HG03159 (cell line): Measurements from ENCODE around the gene SLC5A4.
"Not testable (repeated sequence)": the region's sequence is repeated elsewhere in the genome, so short reads cannot be mapped to it uniquely, and the experiment has no call there.

ENCODE experiments used
- ATAC-seq: cut with Tn5 transposase; IDR thresholded peaks from one replicate; pipeline ENCODE4 v1.9.1; 2021; ENCODE audit warnings: mild to moderate bottlenecking, moderate library complexity; ENCODE audit not compliant: unreplicated experiment

Gene SLC5A4

GRCh38 chr22:32255217-32255616 lies at the start of gene SLC5A4:
TSS of gene SLC5A4 (minus strand) at chr22:32255347. CDS start at chr22:32255329, 18 bp downstream.
- ATAC-seq = no peak

DNA sequence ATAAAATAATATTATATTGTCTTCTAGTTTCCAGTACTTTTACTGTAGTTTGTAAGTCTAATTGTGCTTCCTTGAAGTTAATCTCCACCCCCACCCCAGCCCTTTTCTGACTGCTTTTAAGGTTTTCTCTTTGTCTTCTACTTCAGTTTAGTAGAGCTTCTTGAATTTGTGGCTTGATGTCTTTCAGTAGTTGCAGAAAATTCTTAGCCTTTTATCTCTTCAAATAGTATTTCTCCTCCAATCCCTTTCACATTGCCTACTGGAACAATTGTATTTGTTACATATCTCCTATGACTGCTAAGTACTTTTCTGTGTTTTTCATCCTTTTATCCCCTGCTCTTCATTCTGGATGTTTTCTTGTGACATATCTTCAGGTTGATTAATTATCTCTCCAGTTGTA lies 38.8 kb upstream of the SLC5A4 start:
- ATAC-seq = not testable (repeated sequence)

DNA sequence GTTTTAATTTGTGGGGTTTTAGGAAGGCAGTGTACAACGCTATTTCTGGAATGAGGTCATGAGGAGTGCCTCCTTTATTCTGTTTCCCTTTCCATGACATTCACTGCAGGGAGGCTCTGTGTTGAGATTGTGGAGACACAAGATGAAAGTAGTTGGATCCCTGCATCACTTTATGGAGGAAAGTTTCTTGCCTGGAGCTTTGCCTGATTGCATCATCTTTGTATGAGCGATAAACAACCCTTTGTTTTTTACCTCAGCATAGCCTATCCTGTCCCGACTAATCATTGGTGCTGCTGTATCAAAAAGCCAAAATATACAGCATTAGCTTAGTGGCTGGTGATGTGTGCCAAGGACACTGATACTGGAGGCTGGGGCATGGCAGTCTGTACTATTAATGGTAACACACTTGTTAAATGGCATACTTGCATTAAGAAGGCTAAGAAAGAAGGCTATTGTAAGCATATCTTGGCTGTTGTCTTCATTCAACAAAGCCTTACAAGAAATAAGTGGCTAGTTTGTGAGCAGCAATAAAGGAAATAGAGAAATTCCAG lies 31.2 kb upstream of the SLC5A4 start:
- no peak for ATAC-seq

- ATAC-seq = no peak
Observed at GRCh38 chr22:32281072-32281471, 25.9 kb upstream of the SLC5A4 start.

DNA sequence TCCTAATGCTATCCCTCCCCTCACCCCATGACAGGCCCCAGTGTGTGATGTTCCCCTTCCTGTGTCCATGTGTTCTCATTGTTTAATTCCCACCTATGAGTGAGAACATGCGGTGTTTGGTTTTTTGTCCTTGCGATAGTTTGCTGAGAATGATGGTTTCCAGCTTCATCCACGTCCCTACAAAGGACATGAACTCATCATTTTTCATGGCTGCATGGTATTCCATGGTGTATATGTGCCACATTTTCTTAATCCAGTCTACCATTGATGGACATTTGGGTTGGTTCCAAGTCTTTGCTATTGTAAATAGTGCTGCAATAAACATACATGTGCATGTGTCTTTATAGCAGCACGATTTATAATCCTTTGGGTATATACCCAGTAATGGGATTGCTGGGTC lies 20.2 kb upstream of the SLC5A4 start:
- not testable (repeated sequence) for ATAC-seq

GRCh38 chr22:32271389-32271788 lies 16.2 kb upstream of the SLC5A4 start:
- no peak for ATAC-seq

DNA sequence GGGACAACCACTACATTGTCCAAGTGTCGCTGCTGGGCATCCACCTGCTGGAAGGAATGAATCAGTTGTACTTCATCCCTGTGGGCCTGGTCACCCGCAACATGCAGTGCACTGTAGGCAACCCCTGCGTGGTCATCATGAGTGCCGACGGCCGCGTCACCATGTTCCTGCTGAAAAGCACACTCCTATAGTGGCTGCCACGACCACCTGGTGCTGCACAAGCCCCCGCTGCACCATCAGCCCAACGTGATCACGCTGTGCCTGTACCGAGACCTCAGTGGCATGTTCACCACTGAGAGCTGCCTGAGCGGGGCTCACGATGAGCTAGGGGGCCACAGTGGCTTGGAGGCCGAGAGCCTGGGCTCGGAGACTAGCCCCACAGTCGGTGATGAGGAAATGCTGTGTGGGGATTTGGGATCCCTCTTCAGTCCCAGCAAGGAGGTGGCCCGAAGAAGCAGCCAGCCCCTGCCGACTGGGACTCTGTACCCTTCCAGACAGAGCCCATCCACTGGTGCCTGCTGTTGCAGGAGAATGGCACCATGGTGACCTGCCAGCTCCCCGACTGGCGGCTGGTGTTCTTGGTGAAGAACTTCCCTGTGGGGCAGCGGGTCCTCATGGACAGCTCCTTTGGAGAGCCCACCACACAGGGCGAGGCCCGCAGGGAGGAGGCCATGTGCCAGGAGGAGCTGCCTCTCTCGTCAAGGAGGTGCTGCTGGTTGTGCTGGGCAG lies 15.7 kb upstream of the SLC5A4 start:
- ATAC-seq = no peak

DNA sequence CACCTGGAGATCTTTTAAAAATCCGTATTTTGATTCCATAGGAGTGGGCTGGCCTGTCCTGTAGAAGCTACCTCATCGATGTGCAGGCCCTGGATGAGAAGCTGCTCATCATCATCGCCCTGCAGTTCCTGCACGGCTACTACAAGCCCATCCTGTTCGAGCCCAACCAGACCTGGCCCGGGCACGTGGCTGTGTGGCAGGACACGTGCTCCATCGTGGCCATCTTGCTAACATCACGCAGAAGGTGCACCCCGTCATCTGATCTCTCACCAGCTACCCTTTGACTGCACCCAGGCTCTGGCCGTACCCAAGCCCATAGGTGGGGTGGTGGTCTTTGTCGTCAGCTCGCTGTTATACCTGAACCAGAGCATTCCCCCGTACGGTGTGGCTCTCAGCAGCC lies 14.2 kb upstream of the SLC5A4 start:
- no peak for ATAC-seq

DNA sequence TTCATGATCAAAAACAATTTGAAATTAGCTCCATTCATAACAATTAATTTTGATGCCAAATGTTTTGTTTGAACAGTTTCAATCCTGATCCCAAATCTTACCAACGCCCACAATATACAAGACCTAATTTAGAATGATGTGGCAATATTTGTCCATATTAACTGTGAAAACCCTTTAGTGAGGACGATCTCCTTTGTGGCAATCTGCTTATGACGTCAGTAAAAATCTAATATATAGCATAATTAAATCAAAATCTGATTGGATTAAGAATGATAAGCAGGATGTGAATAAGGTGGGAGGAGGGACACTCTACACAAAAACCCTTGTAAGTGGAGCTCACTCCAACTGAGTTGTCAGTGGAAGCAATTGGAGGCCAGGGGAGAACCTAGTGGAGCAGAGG lies 11.9 kb upstream of the SLC5A4 start:
- no peak for ATAC-seq

DNA sequence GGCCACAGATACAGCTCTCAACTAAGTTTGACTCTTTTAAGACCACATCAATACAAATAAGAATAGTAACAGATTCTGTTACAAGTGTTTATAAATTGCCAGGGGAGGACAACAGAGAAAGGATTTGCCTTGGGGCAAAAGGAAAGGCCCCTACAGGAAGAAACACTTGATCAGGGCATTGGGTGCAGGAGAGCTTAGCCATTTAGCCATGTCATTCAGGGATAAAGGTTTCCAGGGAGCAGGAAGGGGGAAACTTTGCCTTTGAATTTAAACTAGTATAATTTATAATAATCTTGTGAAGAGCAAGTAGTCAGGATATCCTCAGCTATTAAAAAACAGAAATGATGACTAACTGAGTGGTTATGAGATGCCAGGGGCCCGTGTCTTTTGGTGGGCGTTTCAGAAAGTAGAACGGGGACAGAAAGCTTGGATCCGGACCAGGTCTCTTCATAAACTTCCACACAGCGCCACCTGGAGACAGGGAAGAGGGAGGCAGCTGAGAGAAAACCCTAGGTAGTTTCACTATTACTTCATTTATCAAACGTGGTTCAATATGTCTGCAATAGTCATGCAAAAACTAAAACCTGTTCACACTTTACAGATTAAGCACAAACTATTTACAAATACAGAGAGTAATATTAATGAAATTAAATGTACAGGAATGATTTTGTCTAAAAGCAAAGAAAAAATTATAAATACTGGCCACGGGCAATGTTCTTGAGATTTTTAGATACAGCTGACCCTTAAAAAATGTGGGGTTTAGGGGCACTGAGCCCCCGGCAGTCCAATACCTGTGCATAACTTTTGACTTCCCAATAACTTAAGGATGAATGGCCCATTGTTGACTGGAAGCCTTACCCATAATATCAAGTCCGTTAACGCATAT lies 11.0 kb upstream of the SLC5A4 start:
- no peak for ATAC-seq

- not testable (repeated sequence) for ATAC-seq
Observed at GRCh38 chr22:32263678-32264077, 8.5 kb upstream of the SLC5A4 start.

GRCh38 chr22:32261306-32261705 lies 6.2 kb upstream of the SLC5A4 start:
- no peak for ATAC-seq

DNA sequence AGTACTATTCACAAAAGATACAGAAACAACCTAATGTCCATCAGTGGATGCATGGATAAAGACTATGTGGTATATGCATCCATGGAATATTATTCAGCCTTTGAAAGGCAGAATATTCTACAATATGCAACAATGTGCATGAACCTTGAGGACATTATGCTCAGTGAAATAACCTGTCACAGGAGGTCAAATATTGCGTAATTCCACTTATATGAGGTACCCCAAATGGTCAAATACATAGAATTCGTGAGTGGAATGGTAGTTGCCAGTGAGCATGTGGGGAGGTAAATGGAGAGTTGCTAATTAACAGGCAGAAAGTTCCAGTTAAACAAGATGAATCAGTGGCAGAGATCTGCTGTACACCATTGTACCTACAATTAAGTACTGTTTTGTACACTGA lies 3.6 kb upstream of the SLC5A4 start:
- ATAC-seq = no peak

GRCh38 chr22:32255726-32256125 lies 579 bp upstream of the SLC5A4 start:
- ATAC-seq = no peak

DNA sequence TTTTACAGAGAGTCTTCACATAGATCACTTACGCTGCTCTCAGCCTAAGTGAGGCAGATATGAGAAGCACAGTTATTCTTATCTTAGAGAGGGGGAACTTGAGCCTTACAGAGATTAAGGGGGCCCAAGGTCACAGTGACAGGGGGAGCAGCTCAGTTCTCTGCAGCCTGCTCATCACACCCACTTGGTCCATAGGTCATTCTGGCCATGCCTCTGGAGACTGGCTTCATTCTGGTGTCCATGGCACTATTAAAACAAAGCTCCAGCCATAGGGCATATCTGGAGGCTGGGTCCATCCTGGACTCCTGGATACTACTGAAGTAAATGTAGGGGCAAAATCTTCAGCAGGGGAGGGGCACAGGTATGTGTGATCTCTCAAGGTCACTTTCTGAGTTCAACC lies 5.9 kb downstream of the SLC5A4 start:
- ATAC-seq = no peak

DNA sequence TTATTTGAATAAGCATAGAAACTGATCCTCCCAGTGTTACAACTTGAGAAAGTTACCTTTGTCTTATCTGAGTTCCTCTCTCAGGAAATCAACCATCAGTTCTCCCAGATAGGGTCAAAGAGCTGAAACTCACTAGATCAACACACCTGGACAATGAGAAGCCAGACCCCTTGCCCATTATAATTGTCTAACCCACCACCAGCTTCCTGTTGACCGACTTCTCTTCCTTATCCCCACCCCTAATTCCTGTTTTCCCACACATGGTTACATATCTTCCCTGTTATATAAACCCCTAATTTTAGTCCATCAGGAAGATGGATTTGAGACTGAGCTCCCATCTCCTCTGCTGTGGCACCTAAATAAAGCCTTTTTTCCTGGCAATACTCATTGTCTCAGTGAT lies 6.9 kb downstream of the SLC5A4 start:
- ATAC-seq = no peak

- ATAC-seq = no peak
Observed at GRCh38 chr22:32246166-32246565, 9.0 kb downstream of the SLC5A4 start.

DNA sequence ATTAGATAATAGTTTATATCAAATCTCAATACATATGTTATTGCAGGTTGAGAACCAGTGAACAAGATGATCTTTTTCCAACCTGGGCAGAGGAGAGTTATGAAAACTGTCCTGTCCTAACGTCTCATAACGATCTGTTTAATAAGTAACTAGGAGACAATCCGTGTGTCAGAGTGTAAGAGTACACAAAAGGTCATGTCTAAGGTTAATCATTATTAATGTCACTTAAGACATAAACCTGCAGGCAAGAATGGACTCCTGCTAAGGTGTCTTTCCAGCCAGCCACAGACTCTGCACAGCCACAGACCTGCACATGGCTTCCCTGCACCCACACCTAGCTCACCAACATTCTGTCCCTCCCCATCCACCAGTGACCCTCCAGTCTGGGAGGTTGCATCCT lies 10.1 kb downstream of the SLC5A4 start:
- no peak for ATAC-seq

GRCh38 chr22:32244547-32244946 lies 10.6 kb downstream of the SLC5A4 start:
- no peak for ATAC-seq

- no peak for ATAC-seq
Observed at GRCh38 chr22:32240461-32240860, 14.7 kb downstream of the SLC5A4 start.

GRCh38 chr22:32237906-32238305 lies 17.2 kb downstream of the SLC5A4 start:
- ATAC-seq = no peak

GRCh38 chr22:32236970-32237369 lies 18.2 kb downstream of the SLC5A4 start:
- no peak for ATAC-seq
